Vagina (tissue), 2 donors: ENCODE measurements around the gene FLOT1. TPM values are rescaled to one million over a fixed set of nuclear protein-coding genes. Genes with fewer than 3 reads are reported as not detected.

Source experiments
- DNase-seq, 2 donors: peaks; one replicate each; pipeline ENCODE4 v3.0.0-alpha.2; 2017; ENCODE audit errors: extremely low spot score in 2 of 2
- H3K27ac ChIP-seq: fragments of 200-600 bp; sonication (generic); one replicate; pipeline ENCODE4 v1.5.1; 2019
- H3K27me3 ChIP-seq: fragments of 200-600 bp; sonication (generic); one replicate; pipeline ENCODE4 v1.5.1; 2019
- H3K36me3 ChIP-seq, 2 donors: fragments of 200-600 bp; sonication (generic); one replicate each; pipeline ENCODE4 v1.5.1; 2017 to 2019
- H3K4me1 ChIP-seq: fragments of 200-600 bp; sonication (generic); one replicate; pipeline ENCODE4 v1.5.1; 2019
- H3K4me3 ChIP-seq, 2 donors: fragments of 200-600 bp; sonication (generic); 1 replicate in 1 of 2; 2 replicates in 1 of 2; pipeline ENCODE4 v1.5.1; 2016 to 2019
- H3K9me3 ChIP-seq: fragments of 200-600 bp; sonication (generic); one replicate; pipeline ENCODE4 v1.5.1; 2019
- CTCF ChIP-seq, 3 experiments: fragments of 450-650 bp in 2 of 3; fragments of 200-600 bp in 1 of 3; sonication (generic) in 1 of 3; IDR thresholded peaks; one replicate each; pipeline ENCODE4 v1.5.1; 2017 to 2019; ENCODE audit warnings: antibody characterized with exemption in 3 of 3, mild to moderate bottlenecking in 2 of 3, moderate library complexity in 2 of 3
- POLR2A ChIP-seq, 2 donors: fragments of 450-650 bp; IDR thresholded peaks; one replicate each; pipeline ENCODE4 v1.6.1; 2017; ENCODE audit warnings: antibody characterized with exemption in 2 of 2, mild to moderate bottlenecking in 2 of 2, moderate library complexity in 2 of 2
- POLR2AphosphoS5 ChIP-seq, 2 donors: sonication (generic); formaldehyde crosslinking; IDR thresholded peaks; one replicate each; pipeline ENCODE4 v1.9.0; 2017; ENCODE audit warnings: antibody characterized with exemption in 2 of 2, mild to moderate bottlenecking in 2 of 2, low read depth in 1 of 2; ENCODE audit not compliant: insufficient read depth in 1 of 2
- intact Hi-C: fragments of 100-400 bp; cut with DNase I; formaldehyde crosslinking; loops from one replicate; pipeline ENCODE4 v1.15.1; 2023
- total RNA-seq: library from RNA; depleted of rRNA; stranded (reverse); fragments of >200 nt; gene quantifications from one replicate; pipeline ENCODE4 v1.2.3, GENCODE V29; 2016

FLOT1 gene
- total RNA-seq, 1 donor from 2014 or later: 165 TPM

GRCh38 chr6:30782425-30783014 is 40.0 kb upstream of the FLOT1 start:
- Histone ChIP-seq H3K27me3 (no peaks in the 10 kb centered on the region), H3K4me1 (peaks cover 48% of the 10 kb centered on the region), H3K4me3 (no peak overlapping the region), H3K27ac (peak overlapping the region; percentile 89), H3K9me3 (no peaks in the 10 kb centered on the region), H3K36me3 (no peaks in the 10 kb centered on the region)
- intact Hi-C loops: loop anchor here (5.0 kb wide), 1 partner anchor 40 kb away; the partner anchor contains the start of genes FLOT1 and IER3
- peak in 1 of 2 donors; percentile 73 for TF ChIP-seq POLR2AphosphoS5 (IDR thresholded peaks at IDR 0.05; ENCODE audit: insufficient read depth in 1 of 2, low read depth in 1 of 2)
- no peak for TF ChIP-seq CTCF (IDR thresholded peaks at IDR 0.05)
- no peak for DNase-seq

- Histone ChIP-seq H3K27ac (peak overlapping the region; percentile 89), H3K4me3 (peak overlapping the region in 1 of 2 donors; percentile 21), H3K9me3 (no peaks in the 10 kb centered on the region), H3K4me1 (peaks cover 48% of the 10 kb centered on the region), H3K27me3 (no peaks in the 10 kb centered on the region), H3K36me3 (no peaks in the 10 kb centered on the region)
- intact Hi-C loops: loop anchor here (5.0 kb wide), 1 partner anchor 40 kb away; the partner anchor contains the start of genes FLOT1 and IER3
- peak in 1 of 2 donors; percentile 98 for DNase-seq
- no peak for TF ChIP-seq CTCF (IDR thresholded peaks at IDR 0.05)
- TF ChIP-seq POLR2A (IDR thresholded peaks at IDR 0.05): no peak
- peak; percentile 88 to 91 for TF ChIP-seq POLR2AphosphoS5 (IDR thresholded peaks at IDR 0.05; ENCODE audit: insufficient read depth in 1 of 2, low read depth in 1 of 2)
These were observed 39.4 kb upstream of the FLOT1 start for GRCh38 chr6:30781743-30782424.

GRCh38 chr6:30781395-30781742 is 38.9 kb upstream of the FLOT1 start:
- TF ChIP-seq POLR2A (IDR thresholded peaks at IDR 0.05) (no peak), POLR2AphosphoS5 (IDR thresholded peaks at IDR 0.05; ENCODE audit: insufficient read depth in 1 of 2, low read depth in 1 of 2) (no peak), CTCF (IDR thresholded peaks at IDR 0.05) (no peak)
- Histone ChIP-seq H3K4me3 (peak overlapping the region in 1 of 2 donors; percentile 21), H3K36me3 (no peaks in the 10 kb centered on the region), H3K27ac (peak overlapping the region; percentile 89), H3K4me1 (peaks cover 48% of the 10 kb centered on the region), H3K27me3 (no peaks in the 10 kb centered on the region), H3K9me3 (no peaks in the 10 kb centered on the region)
- intact Hi-C loops: loop anchor here (5.0 kb wide), 1 partner anchor 39 kb away; the partner anchor contains the start of genes FLOT1 and IER3
- no peak for DNase-seq

GRCh38 chr6:30780642-30780920 is 38.1 kb upstream of the FLOT1 start:
- intact Hi-C loops: loop anchor here (5.0 kb wide), 1 partner anchor 38 kb away; the partner anchor contains the start of genes FLOT1 and IER3

More at GRCh38 chr6:30780642-30780920, 38.1 kb upstream of the FLOT1 start:
- H3K27ac ChIP-seq: peak overlapping the region; percentile 89
- H3K36me3 ChIP-seq: no peaks in the 10 kb centered on the region
- H3K4me1 ChIP-seq: peaks cover 48% of the 10 kb centered on the region
- H3K27me3 ChIP-seq: no peaks in the 10 kb centered on the region
- no peaks in the 10 kb centered on the region for H3K9me3 ChIP-seq
- no peak for TF ChIP-seq CTCF (IDR thresholded peaks at IDR 0.05)
- TF ChIP-seq POLR2AphosphoS5 (IDR thresholded peaks at IDR 0.05; ENCODE audit: insufficient read depth in 1 of 2, low read depth in 1 of 2): no peak
- no peak for TF ChIP-seq POLR2A (IDR thresholded peaks at IDR 0.05)
- DNase-seq: no peak
- H3K4me3 ChIP-seq: no peak overlapping the region
